ENCODE data around the gene ZNF346.

DNA sequence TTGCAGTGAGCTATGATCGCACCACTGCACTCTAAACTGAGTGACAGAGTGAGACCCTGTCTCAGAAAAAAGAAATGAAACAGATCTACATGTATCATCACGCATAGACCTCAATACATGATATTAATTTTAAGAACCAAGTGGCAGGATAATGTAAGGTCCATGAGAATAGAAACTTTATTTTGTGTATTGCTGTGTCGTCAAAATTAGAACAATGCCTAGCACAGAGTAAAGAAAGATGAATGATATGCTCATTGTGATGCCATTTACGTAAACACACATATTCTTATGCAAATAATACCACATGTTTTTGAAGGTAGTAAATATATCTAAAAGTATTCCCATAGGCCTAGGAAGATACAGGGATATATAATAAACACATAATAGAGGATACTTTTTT lies 12.3 kb upstream of the ZNF346 start:
- TF ChIP-seq CTCF (IDR thresholded peaks at IDR 0.05): no peak
- TF ChIP-seq POLR2A (IDR thresholded peaks at IDR 0.05): no peak

All from lower leg skin (tissue), 3 donors.